22Rv1 (cell line): ENCODE data around the gene CDC25B.

Source experiments
- CTCF ChIP-seq: fragments of 450-650 bp; IDR thresholded peaks from 2 replicates; pipeline ENCODE4 v1.5.1; 2017; ENCODE audit warnings: mild to moderate bottlenecking
- ZFX ChIP-seq: fragments of 450-650 bp; IDR thresholded peaks from 2 replicates; pipeline ENCODE4 v1.6.1; 2017; ENCODE audit warnings: antibody characterized with exemption, borderline replicate concordance

- no peak for TF ChIP-seq CTCF
- TF ChIP-seq ZFX: no peak
These were observed 51.4 kb downstream of the CDC25B start for GRCh38 chr20:3847429-3847940.
